Astrocyte of the spinal cord (primary cell): ENCODE results near the gene DOCK9.

Experiments
- DNase-seq: peaks from one replicate; pipeline ENCODE4 v3.0.0; 2011; ENCODE audit warnings: low read depth, low spot score
- H3K4me3 ChIP-seq: 2 replicates; pipeline ENCODE4 v1.5.1; 2011; ENCODE audit warnings: low read depth, mild to moderate bottlenecking, low read length, moderate library complexity
- in situ Hi-C: cut with HindIII; loops from 2 replicates; pipeline ENCODE4 v1.10.0; 2017; ENCODE audit warnings: low sequenced_read_pairs
- TF ChIP-seq, protein P1 (sequence below): IDR thresholded peaks from 2 replicates; pipeline ENCODE4 v1.5.1; 2012; ENCODE audit warnings: low read depth, mild to moderate bottlenecking, low read length, inconsistent platforms

DOCK9 gene

DNA sequence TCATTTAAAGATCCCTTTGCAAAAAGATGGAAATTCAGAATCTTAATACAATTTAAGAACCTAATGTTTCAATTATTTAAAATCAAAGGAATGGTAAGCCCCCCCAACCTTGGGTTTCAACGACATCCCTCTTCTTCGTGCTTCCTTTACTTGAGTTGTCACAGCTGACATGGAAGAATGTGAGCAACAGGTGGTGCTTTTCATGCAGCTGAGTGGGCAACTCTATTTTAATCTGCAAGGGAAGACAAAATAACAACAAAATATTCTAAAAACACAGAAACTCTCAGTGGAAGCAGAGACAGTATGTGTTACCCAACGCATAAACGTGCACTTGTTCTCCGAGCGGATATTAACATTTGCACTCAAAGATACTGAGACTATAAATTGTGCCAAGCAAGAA, 92.3 kb downstream of the DOCK9 start:
- TF ChIP-seq, protein P1, sequence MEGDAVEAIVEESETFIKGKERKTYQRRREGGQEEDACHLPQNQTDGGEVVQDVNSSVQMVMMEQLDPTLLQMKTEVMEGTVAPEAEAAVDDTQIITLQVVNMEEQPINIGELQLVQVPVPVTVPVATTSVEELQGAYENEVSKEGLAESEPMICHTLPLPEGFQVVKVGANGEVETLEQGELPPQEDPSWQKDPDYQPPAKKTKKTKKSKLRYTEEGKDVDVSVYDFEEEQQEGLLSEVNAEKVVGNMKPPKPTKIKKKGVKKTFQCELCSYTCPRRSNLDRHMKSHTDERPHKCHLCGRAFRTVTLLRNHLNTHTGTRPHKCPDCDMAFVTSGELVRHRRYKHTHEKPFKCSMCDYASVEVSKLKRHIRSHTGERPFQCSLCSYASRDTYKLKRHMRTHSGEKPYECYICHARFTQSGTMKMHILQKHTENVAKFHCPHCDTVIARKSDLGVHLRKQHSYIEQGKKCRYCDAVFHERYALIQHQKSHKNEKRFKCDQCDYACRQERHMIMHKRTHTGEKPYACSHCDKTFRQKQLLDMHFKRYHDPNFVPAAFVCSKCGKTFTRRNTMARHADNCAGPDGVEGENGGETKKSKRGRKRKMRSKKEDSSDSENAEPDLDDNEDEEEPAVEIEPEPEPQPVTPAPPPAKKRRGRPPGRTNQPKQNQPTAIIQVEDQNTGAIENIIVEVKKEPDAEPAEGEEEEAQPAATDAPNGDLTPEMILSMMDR = no peak
- no peak overlapping the region for H3K4me3 ChIP-seq
- in situ Hi-C loops = no loop called here
- DNase-seq = no peak

DNA sequence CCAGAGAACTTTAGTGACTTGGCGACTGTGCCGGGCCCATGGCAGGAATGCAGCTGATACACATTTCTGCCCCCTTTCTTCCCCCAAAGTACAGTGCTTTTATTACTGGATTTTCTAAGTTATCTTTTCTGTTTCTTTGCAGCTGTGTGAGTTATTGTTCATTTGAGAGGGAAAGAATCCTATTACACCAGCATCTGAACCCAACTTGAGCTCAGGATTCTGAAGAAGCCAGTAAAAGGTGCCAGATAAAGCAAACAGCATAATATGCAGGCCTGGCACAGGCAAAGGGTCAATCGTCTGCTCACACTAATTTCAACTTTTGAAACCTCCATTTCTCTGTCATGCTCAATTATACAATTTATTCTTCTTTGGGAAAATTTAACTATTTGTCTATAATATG, 93.9 kb downstream of the DOCK9 start:
- H3K4me3 ChIP-seq = no peak overlapping the region
- no peak for DNase-seq
- TF ChIP-seq, protein P1 = no peak
- in situ Hi-C loops = no loop called here

DNA sequence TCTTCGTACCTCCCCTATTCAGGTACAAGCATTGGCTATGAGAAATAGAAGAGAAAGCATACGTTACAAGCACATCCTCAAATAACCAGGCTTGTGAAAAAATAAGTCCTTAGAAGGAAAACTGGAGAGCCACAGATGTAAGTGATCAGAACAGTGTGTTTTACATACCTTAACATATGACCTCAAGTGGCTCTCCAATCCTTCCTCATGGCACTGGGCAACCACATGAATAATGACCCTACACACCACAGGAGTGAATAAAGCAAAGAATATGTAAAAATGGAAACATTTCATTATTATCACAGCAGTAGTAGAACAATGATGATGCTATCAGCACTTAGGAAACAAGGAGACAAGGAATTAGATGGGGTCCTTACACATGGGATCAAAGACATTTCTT, 96.5 kb downstream of the DOCK9 start:
- in situ Hi-C loops = no loop called here
- TF ChIP-seq, protein P1 = no peak
- no peak overlapping the region for H3K4me3 ChIP-seq
- DNase-seq = no peak

DNA sequence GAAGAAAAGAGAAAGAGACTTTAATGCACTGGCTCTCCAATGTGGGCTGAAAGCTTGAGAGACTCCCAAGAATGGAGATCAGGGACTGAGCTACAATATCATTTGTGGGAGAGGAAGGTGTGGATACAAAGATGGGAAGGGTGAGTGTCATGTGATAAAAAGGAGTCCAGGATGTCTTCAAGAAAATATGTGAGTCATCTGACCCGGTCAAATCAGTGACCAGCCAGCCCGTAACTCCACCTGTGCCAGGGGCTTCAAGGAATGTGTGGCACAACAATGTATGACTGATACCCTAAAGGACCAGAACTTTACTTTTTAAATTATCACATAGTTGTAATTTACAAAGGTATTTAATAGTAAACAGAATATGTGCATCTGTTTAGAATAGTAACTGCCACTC, 97.2 kb downstream of the DOCK9 start:
- TF ChIP-seq, protein P1 = no peak
- DNase-seq = no peak

DNA sequence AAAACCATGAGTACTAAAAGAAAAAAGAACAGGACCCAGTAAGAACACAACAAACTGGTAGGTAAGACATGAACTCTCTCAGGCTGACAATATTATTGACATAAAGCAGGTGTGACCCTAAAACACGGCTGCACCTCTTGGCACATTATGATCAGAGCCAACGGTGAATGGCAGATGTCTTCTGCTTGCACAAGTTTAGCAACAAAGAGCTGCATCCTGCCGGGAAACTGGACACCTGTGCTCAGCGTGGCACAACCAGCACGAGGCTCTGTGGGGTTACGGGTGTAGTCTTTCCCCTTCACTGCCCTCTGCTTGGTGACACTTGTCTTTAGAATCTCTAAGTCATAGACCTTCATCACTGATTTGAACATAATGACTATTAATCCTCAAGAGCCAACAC, 97.9 kb downstream of the DOCK9 start:
- no peak for DNase-seq
- no peak overlapping the region for H3K4me3 ChIP-seq
- in situ Hi-C loops = no loop called here
- TF ChIP-seq, protein P1 = no peak

More for the DNA sequence above, 97.2 kb downstream of the DOCK9 start:
- no peak overlapping the region for H3K4me3 ChIP-seq
- in situ Hi-C loops = no loop called here

DNA sequence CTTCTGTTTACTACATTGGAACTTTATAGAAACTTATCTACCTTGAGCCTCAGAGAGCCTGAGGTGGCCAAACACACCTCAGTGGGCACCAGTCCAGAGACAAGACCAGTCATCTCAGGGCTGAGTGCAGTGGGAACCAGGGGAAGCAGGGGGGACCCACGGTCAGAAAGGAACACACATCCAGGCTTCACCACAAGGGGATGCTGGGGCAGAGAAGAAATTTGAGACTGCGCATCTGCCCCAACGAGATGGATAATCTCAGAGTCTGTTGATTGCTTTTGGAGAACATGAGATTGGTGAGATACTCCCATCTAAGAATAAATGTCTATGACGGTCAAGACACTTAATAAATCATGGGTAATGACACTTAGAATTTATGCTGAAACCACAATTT, 98.7 kb downstream of the DOCK9 start:
- no peak for DNase-seq
- in situ Hi-C loops = no loop called here
- TF ChIP-seq, protein P1 = no peak
- no peak overlapping the region for H3K4me3 ChIP-seq
